HepG2 (cell line): ENCODE measurements around the gene SRRM2. TPM values are rescaled to one million over a fixed set of nuclear protein-coding genes. Genes with fewer than 3 reads are reported as not detected.

Source experiments
- ATAC-seq: fragments of 200-7000 bp; cut with Tn5 transposase; 3 replicates; pipeline ENCODE4 v1.9.1; 2020; ENCODE audit warnings: mild to moderate bottlenecking, moderate library complexity
- BruUV-seq: library from RNA; stranded (reverse); fragments of 400-500 nt; replicated peaks from 2 replicates; lab custom pipeline; 2021; lab: Mats Ljungman, UMichigan
- CTCF ChIA-PET: fragments of 300-600 bp; formaldehyde crosslinking; extraction: SDS; loops from one replicate; lab custom pipeline; 2021; ENCODE audit warnings: low total read pairs, inconsistent platforms, low intra/inter-chr PET ratio; lab: Yijun Ruan, JAX
- POLR2A ChIA-PET: fragments of 350-600 bp; sonication (Branson Sonifier 250); formaldehyde crosslinking; loops from one replicate; lab custom pipeline; 2020; ENCODE audit warnings: antibody characterized with exemption, inconsistent platforms; lab: Yijun Ruan, JAX
- DNase-seq: peaks from one replicate; pipeline ENCODE4 v3.0.0-alpha.2; 2015; ENCODE audit warnings: low spot score
- FAIRE-seq: peaks from 3 replicates; lab custom pipeline; 2011; peaks lifted over from hg19 to GRCh38; lab: Jason Lieb, UNC
- H2AFZ ChIP-seq: one replicate; pipeline ENCODE4 v1.6.1; 2011; ENCODE audit warnings: low read length, inconsistent platforms
- H3K27ac ChIP-seq: fragments of 300-600 bp; 3 replicates; pipeline ENCODE4 v1.8.0; 2011; ENCODE audit warnings: mixed run types, mild to moderate bottlenecking, mixed read lengths, low read length, inconsistent platforms; ENCODE audit not compliant: insufficient read depth; ENCODE audit errors: extremely low read length
- H3K27me3 ChIP-seq, 2 experiments: fragments of 200-600 bp in 1 of 2; 2 replicates in 1 of 2; 3 replicates in 1 of 2; pipeline versions ENCODE4 v1.6.0 to v1.8.0; 2011; ENCODE audit warnings: low read length in 2 of 2, mild to moderate bottlenecking in 2 of 2, moderate library complexity in 2 of 2, inconsistent platforms in 1 of 2; ENCODE audit not compliant: insufficient read depth in 2 of 2, control insufficient read depth in 1 of 2
- H3K36me3 ChIP-seq, 2 experiments: fragments of 200-600 bp in 1 of 2; replicated peaks in 1 of 2; 2 replicates in 1 of 2; 3 replicates in 1 of 2; pipeline versions ENCODE4 v1.5.1 to v1.8.0; 2011; ENCODE audit warnings: low read length in 2 of 2, inconsistent platforms in 1 of 2; ENCODE audit not compliant: insufficient read depth in 2 of 2, control insufficient read depth in 1 of 2
- H3K4me1 ChIP-seq: 2 replicates; pipeline ENCODE4 v1.5.1; 2012; ENCODE audit warnings: low read length, inconsistent platforms; ENCODE audit not compliant: insufficient read depth
- H3K4me2 ChIP-seq: 2 replicates; pipeline ENCODE4 v1.6.0; 2011; ENCODE audit warnings: low read depth, low read length, inconsistent platforms
- H3K4me3 ChIP-seq, 3 experiments: fragments of 200-600 bp in 1 of 3; sonication (generic), shearing (Covaris generic) in 1 of 3; replicated peaks in 1 of 3; 2 replicates each; pipeline ENCODE4 v1.5.1; 2011 to 2016; ENCODE audit warnings: low read length in 3 of 3, inconsistent platforms in 2 of 3, low read depth in 2 of 3, mild to moderate bottlenecking in 2 of 3, control low read depth in 1 of 3, mixed read lengths in 1 of 3; ENCODE audit not compliant: insufficient read depth in 1 of 3
- H3K79me2 ChIP-seq: one replicate; pipeline ENCODE4 v1.6.1; 2011; ENCODE audit warnings: low read length, inconsistent platforms; ENCODE audit not compliant: insufficient read depth
- H3K9ac ChIP-seq: 2 replicates; pipeline ENCODE4 v1.6.0; 2011; ENCODE audit warnings: mild to moderate bottlenecking, low read depth, low read length, inconsistent platforms; ENCODE audit not compliant: insufficient read depth
- H3K9me3 ChIP-seq: 2 replicates; pipeline ENCODE4 v1.5.1; 2012; ENCODE audit warnings: mild to moderate bottlenecking, low read length
- H4K20me1 ChIP-seq: 2 replicates; pipeline ENCODE4 v1.6.0; 2011; ENCODE audit warnings: inconsistent platforms, mild to moderate bottlenecking, low read length, moderate library complexity; ENCODE audit not compliant: insufficient read depth
- ADNP ChIP-seq: sonication (generic); formaldehyde crosslinking; IDR thresholded peaks from 2 replicates; pipeline ENCODE4 v1.4.0; 2020; ENCODE audit warnings: missing genetic modification reagents
- CREBL2 ChIP-seq: sonication (generic); formaldehyde crosslinking; IDR thresholded peaks from 2 replicates; pipeline ENCODE4 v1.8.1; 2023; ENCODE audit warnings: missing genetic modification reagents, mild to moderate bottlenecking, borderline replicate concordance
- NAIF1 ChIP-seq: sonication (generic); formaldehyde crosslinking; IDR thresholded peaks from 2 replicates; pipeline ENCODE4 v1.5.0; 2020; ENCODE audit warnings: mild to moderate bottlenecking, missing genetic modification reagents, borderline replicate concordance
- UBTF ChIP-seq: sonication (generic); formaldehyde crosslinking; IDR thresholded peaks from 2 replicates; pipeline ENCODE4 v1.4.0; 2020; ENCODE audit warnings: mild to moderate bottlenecking, missing genetic modification reagents
- ZFP36L1 ChIP-seq: sonication (generic); formaldehyde crosslinking; IDR thresholded peaks from 2 replicates; pipeline ENCODE4 v1.8.0; 2022; ENCODE audit warnings: mild to moderate bottlenecking, missing genetic modification reagents, moderate library complexity
- ZNF264 ChIP-seq: sonication (generic); formaldehyde crosslinking; IDR thresholded peaks from 2 replicates; pipeline ENCODE4 v1.4.0; 2020; ENCODE audit warnings: missing genetic modification reagents
- ZNF30 ChIP-seq: sonication (generic); formaldehyde crosslinking; IDR thresholded peaks from 2 replicates; pipeline ENCODE4 v1.5.0; 2020; ENCODE audit warnings: mild to moderate bottlenecking, missing genetic modification reagents
- ZNF501 ChIP-seq: sonication (generic); formaldehyde crosslinking; IDR thresholded peaks from 2 replicates; pipeline ENCODE4 v1.5.1; 2020; ENCODE audit warnings: mild to moderate bottlenecking, moderate library complexity, missing genetic modification reagents
- ZNF530 ChIP-seq: sonication (generic); formaldehyde crosslinking; IDR thresholded peaks from 2 replicates; pipeline ENCODE4 v1.5.0; 2020; ENCODE audit warnings: low read depth, mild to moderate bottlenecking, missing genetic modification reagents
- ZNF556 ChIP-seq: sonication (generic); formaldehyde crosslinking; IDR thresholded peaks from 2 replicates; pipeline ENCODE4 v1.4.0; 2020; ENCODE audit warnings: mild to moderate bottlenecking, missing genetic modification reagents, borderline replicate concordance
- ZNF570 ChIP-seq: sonication (generic); formaldehyde crosslinking; IDR thresholded peaks from 2 replicates; pipeline ENCODE4 v1.4.0; 2020; ENCODE audit warnings: mild to moderate bottlenecking, missing genetic modification reagents, borderline replicate concordance
- WGBS: methylation state at CpG from one replicate; pipeline ENCODE4 v1.1.6; 2017; ENCODE audit warnings: low lambda C conversion rate; 5-methylcytosine and 5-hydroxymethylcytosine counted together
- in situ Hi-C: cut with HindIII; loops from 2 replicates; pipeline ENCODE4 v1.10.0; 2017; ENCODE audit warnings: low pct_unique_long_range_greater_than_20kb; ENCODE audit not compliant: extremely low pct_ligation_motif_present
- intact Hi-C: fragments of 100-400 bp; cut with micrococcal nuclease; formaldehyde crosslinking; loops from one replicate; pipeline ENCODE4 v1.10.0; 2022; ENCODE audit not compliant: unreplicated experiment
- polyA plus RNA-seq, 8 experiments: library from polyadenylated mRNA; depleted of rRNA in 3 of 8; stranded (reverse) in 7 of 8; unstranded in 1 of 8; fragments of >200 nt; fragmentation: Illumina TruSeq in 4 of 8; extraction: Trizol in 4 of 8; gene quantifications; 2 replicates each; pipeline versions ENCODE4 v1.2.1 to v1.2.3, GENCODE V29; 2011 to 2016; ENCODE audit warnings: low read depth in 4 of 8, missing spikeins in 1 of 8, mixed read lengths in 1 of 8; ENCODE audit not compliant: insufficient read depth in 1 of 8
- total RNA-seq, 5 experiments: library from RNA; depleted of rRNA; stranded (reverse); fragments of >200 nt; fragmentation: Illumina TruSeq; extraction: Trizol; gene quantifications; 2 replicates each; pipeline ENCODE4 v1.2.3, GENCODE V29; 2016; ENCODE audit warnings: low read depth in 1 of 5
- TF ChIP-seq, protein P1 (sequence below): sonication (generic); formaldehyde crosslinking; IDR thresholded peaks from 2 replicates; pipeline ENCODE4 v1.8.1; 2023; ENCODE audit warnings: mild to moderate bottlenecking, missing genetic modification reagents
- TF ChIP-seq, protein P2 (sequence below): sonication (generic); formaldehyde crosslinking; IDR thresholded peaks from 2 replicates; pipeline ENCODE4 v1.5.1; 2020; ENCODE audit warnings: mild to moderate bottlenecking, moderate library complexity, missing genetic modification reagents
- TF ChIP-seq, protein P3 (sequence below): sonication (generic); formaldehyde crosslinking; IDR thresholded peaks from 2 replicates; pipeline ENCODE4 v1.5.0; 2020; ENCODE audit warnings: missing genetic modification reagents, mild to moderate bottlenecking, borderline replicate concordance

The SRRM2 gene
- total and polyA plus RNA-seq, 2 of the 13 experiments (the other 11 are each of a cell fraction or from before 2014, with no cell fraction given), result 50.4 to 112 TPM

DNA sequence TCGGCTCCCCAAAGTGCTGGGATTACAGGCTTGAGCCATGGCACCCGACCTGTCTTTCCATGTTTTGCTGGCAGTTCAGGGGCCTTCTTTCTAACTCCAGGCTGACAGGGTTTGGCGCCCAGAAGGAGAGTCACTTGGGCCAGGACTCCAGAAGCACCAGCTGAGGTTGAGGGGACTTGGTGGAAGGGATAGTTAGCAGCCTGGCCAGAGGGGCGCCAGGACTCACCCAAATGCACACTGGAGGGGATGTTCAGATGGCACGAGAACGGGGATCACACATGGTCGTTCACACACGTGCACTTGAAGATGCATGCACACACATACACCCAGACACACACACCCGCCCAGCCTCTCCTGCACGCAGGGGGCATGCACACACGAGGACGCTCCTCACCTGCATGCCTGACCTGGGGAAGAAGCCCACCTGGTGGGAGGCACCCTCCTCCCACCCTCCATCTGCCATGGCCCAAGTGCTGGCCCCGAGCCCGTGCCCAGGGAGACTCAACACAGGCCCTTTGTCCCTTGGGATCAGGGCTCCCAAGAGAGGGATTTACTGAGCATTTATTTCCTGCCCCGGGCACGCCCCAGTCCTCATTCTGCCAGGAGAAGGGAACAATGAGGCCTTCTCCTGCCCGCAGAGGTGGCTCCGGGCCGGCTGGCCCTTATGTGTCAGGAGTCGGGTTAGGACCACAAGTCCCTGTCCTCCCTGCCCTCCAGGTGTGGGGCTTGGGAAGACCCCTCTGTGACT, 62.3 kb downstream of the SRRM2 start:
- H3K79me2 ChIP-seq, result no peaks in the 10 kb centered on the region
- DNase-seq (no peak), ATAC-seq (peak; percentile 24), FAIRE-seq (no peak)
- peaks cover 11 to 51% of the 10 kb centered on the region in 2 experiments for H3K27me3 ChIP-seq
- in situ Hi-C loops, result no loop called here
- no peak for TF ChIP-seq NAIF1 (CRISPR knock-in tag)
- 0 out of 2 replicates have a peak, but pooled peaks have one; percentile 39 for TF ChIP-seq ZNF30 (CRISPR knock-in tag)
- TF ChIP-seq CREBL2 (CRISPR knock-in tag), result no peak
- TF ChIP-seq, protein P1, sequence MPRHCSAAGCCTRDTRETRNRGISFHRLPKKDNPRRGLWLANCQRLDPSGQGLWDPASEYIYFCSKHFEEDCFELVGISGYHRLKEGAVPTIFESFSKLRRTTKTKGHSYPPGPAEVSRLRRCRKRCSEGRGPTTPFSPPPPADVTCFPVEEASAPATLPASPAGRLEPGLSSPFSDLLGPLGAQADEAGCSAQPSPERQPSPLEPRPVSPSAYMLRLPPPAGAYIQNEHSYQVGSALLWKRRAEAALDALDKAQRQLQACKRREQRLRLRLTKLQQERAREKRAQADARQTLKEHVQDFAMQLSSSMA, result no peak
- no peak for TF ChIP-seq ZNF570 (CRISPR knock-in tag)
- TF ChIP-seq ADNP (CRISPR knock-in tag), result no peak
- TF ChIP-seq ZNF556 (CRISPR knock-in tag), result no peak
- TF ChIP-seq ZNF530, result no peak
- 0 out of 2 replicates have a peak, but pooled peaks have one; percentile 39 for TF ChIP-seq UBTF (CRISPR knock-in tag)
- TF ChIP-seq, protein P2, sequence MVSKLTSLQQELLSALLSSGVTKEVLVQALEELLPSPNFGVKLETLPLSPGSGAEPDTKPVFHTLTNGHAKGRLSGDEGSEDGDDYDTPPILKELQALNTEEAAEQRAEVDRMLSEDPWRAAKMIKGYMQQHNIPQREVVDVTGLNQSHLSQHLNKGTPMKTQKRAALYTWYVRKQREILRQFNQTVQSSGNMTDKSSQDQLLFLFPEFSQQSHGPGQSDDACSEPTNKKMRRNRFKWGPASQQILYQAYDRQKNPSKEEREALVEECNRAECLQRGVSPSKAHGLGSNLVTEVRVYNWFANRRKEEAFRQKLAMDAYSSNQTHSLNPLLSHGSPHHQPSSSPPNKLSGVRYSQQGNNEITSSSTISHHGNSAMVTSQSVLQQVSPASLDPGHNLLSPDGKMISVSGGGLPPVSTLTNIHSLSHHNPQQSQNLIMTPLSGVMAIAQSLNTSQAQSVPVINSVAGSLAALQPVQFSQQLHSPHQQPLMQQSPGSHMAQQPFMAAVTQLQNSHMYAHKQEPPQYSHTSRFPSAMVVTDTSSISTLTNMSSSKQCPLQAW (CRISPR knock-in tag), result no peak
- TF ChIP-seq, protein P3, sequence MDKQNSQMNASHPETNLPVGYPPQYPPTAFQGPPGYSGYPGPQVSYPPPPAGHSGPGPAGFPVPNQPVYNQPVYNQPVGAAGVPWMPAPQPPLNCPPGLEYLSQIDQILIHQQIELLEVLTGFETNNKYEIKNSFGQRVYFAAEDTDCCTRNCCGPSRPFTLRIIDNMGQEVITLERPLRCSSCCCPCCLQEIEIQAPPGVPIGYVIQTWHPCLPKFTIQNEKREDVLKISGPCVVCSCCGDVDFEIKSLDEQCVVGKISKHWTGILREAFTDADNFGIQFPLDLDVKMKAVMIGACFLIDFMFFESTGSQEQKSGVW, result no peak
- TF ChIP-seq ZNF264, result no peak
- TF ChIP-seq ZNF501, result no peak
- TF ChIP-seq ZFP36L1 (CRISPR knock-in tag), result no peak
- no peak overlapping the region for H3K27ac ChIP-seq
- no peaks in the 10 kb centered on the region for H3K9me3 ChIP-seq
- H3K4me1 ChIP-seq, result peaks cover 19% of the 10 kb centered on the region
- no peak overlapping the region for H3K9ac ChIP-seq
- no peaks in the 10 kb centered on the region for H4K20me1 ChIP-seq
- BruUV-seq, result no TSS peak
- ChIA-PET POLR2A (no interaction called here), CTCF (no interaction called here)
- 37% methylated on average over 5 of the region's 20 CpGs for WGBS
- H3K4me3 ChIP-seq, result peak overlapping the region in 1 of 3 experiments; percentile 18; a peak in 1 of 6 replicates
- peak overlapping the region; percentile 45 for H3K4me2 ChIP-seq
- H2AFZ ChIP-seq, result no peak overlapping the region
- intact Hi-C loops, result no loop called here
- H3K36me3 ChIP-seq, result no peaks in the 10 kb centered on the region
